ENCODE measurements around the gene RTN1.

The RTN1 gene

GRCh38 chr14:59905188-59905587 is 34.6 kb upstream of the RTN1 start:
- DNase-seq (ENCODE audit: low read depth), result peak; percentile 50

GRCh38 chr14:59904184-59904583 is 33.6 kb upstream of the RTN1 start:
- no peak overlapping the region for H3K4me3 ChIP-seq (ENCODE audit: low read length)
- no peak for DNase-seq (ENCODE audit: low read depth)
- TF ChIP-seq, protein P1, sequence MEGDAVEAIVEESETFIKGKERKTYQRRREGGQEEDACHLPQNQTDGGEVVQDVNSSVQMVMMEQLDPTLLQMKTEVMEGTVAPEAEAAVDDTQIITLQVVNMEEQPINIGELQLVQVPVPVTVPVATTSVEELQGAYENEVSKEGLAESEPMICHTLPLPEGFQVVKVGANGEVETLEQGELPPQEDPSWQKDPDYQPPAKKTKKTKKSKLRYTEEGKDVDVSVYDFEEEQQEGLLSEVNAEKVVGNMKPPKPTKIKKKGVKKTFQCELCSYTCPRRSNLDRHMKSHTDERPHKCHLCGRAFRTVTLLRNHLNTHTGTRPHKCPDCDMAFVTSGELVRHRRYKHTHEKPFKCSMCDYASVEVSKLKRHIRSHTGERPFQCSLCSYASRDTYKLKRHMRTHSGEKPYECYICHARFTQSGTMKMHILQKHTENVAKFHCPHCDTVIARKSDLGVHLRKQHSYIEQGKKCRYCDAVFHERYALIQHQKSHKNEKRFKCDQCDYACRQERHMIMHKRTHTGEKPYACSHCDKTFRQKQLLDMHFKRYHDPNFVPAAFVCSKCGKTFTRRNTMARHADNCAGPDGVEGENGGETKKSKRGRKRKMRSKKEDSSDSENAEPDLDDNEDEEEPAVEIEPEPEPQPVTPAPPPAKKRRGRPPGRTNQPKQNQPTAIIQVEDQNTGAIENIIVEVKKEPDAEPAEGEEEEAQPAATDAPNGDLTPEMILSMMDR (conservative IDR thresholded peaks at IDR 0.05; ENCODE audit: low read depth, low read length), result no peak

More at GRCh38 chr14:59905188-59905587, 34.6 kb upstream of the RTN1 start:
- TF ChIP-seq, protein P1 (conservative IDR thresholded peaks at IDR 0.05; ENCODE audit: low read depth, low read length), result no peak
- H3K4me3 ChIP-seq (ENCODE audit: low read length), result no peak overlapping the region

DNA sequence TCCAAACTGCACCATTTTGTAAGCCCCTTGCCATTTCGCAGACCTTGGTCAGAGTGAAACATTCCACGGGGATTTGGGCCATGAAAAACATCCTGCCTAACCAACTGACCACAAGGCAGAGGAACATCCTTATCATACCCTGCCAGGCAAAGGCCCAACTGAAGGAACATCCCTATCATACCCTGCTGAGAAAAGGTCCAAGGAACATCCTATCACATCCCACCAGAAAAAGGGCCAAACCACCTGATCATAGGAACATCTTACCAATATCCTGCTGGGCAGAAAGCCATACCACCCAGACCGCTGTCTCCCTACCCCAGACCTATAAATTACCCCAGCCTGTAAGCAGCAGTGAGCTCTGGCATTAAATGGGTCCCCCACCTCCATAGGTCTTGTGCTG is 30.0 kb upstream of the RTN1 start:
- TF ChIP-seq, protein P1 (conservative IDR thresholded peaks at IDR 0.05; ENCODE audit: low read depth, low read length), result no peak
- H3K4me3 ChIP-seq (ENCODE audit: low read length), result no peak overlapping the region
- no peak for DNase-seq (ENCODE audit: low read depth)

GRCh38 chr14:59897757-59898383 is 27.3 kb upstream of the RTN1 start:
- H3K4me3 ChIP-seq (ENCODE audit: low read length), result no peak overlapping the region
- DNase-seq (ENCODE audit: low read depth), result no peak
- TF ChIP-seq, protein P1 (conservative IDR thresholded peaks at IDR 0.05; ENCODE audit: low read depth, low read length), result peak; percentile 72

DNA sequence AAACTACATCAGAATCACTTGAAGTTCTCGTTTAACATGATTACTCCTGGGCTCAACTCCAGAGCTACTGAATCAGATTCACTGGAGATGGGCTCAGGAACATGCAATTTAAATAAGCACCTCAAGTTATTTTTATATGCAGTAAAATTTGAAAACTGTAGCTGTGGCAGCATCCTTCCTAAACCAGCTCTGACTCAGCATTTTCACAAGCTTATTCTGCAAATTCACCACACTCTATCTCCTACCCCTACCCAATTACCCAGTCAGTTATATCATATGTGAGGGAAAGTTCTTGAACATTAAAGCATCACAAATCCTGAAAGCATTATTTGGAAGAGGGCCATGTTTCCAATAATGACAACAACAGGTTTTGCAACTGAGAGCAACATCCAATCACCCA is 25.1 kb upstream of the RTN1 start:
- H3K4me3 ChIP-seq (ENCODE audit: low read length), result no peak overlapping the region
- TF ChIP-seq, protein P1 (conservative IDR thresholded peaks at IDR 0.05; ENCODE audit: low read depth, low read length), result no peak
- no peak for DNase-seq (ENCODE audit: low read depth)

GRCh38 chr14:59890676-59891075 is 20.1 kb upstream of the RTN1 start:
- no peak for DNase-seq (ENCODE audit: low read depth)

GRCh38 chr14:59882957-59883356 is 12.4 kb upstream of the RTN1 start:
- TF ChIP-seq, protein P1 (conservative IDR thresholded peaks at IDR 0.05; ENCODE audit: low read depth, low read length), result peak; percentile 63
- H3K4me3 ChIP-seq (ENCODE audit: low read length), result no peak overlapping the region
- no peak for DNase-seq (ENCODE audit: low read depth)

More at GRCh38 chr14:59890676-59891075, 20.1 kb upstream of the RTN1 start:
- H3K4me3 ChIP-seq (ENCODE audit: low read length), result no peak overlapping the region
- TF ChIP-seq, protein P1 (conservative IDR thresholded peaks at IDR 0.05; ENCODE audit: low read depth, low read length), result no peak
